MCF 10A (cell line): ENCODE data around the gene TMEM52B. TPM values are rescaled to one million over a fixed set of nuclear protein-coding genes. Genes with fewer than 3 reads are reported as not detected.
A peak's percentile ranks its signal among the peaks of the same experiment; 100 is the strongest.

ENCODE experiments used
- BruUV-seq: library from RNA; stranded (reverse); fragments of 400-500 nt; replicated peaks from 2 replicates; lab custom pipeline; 2021; lab: Mats Ljungman, UMichigan
- CTCF ChIA-PET: fragments of 300-600 bp; sonication (Branson Sonifier 250); formaldehyde crosslinking; extraction: SDS; loops from one replicate; lab custom pipeline; 2021; ENCODE audit warnings: antibody characterized with exemption, inconsistent platforms; lab: Yijun Ruan, JAX
- POLR2A ChIA-PET: fragments of 300-600, 350-650 bp; sonication (Branson Sonifier 250); formaldehyde crosslinking; extraction: SDS; loops from one replicate; lab custom pipeline; 2020; ENCODE audit warnings: antibody characterized with exemption, inconsistent platforms; lab: Yijun Ruan, JAX
- DNase-seq: peaks from one replicate; pipeline ENCODE4 v3.0.0-alpha.2; 2018; ENCODE audit not compliant: unreplicated experiment
- H3K27ac Mint-ChIP-seq: one replicate; pipeline ENCODE4 v1.8.0; 2022; ENCODE audit warnings: mild to moderate bottlenecking, low read depth, mixed read lengths; ENCODE audit not compliant: unreplicated experiment
- H3K27me3 Mint-ChIP-seq: one replicate; pipeline ENCODE4 v1.8.0; 2022; ENCODE audit warnings: mixed read lengths; ENCODE audit not compliant: insufficient read depth, unreplicated experiment
- H3K36me3 Mint-ChIP-seq: one replicate; pipeline ENCODE4 v1.8.0; 2022; ENCODE audit warnings: mild to moderate bottlenecking, moderate library complexity, mixed read lengths; ENCODE audit not compliant: insufficient read depth, unreplicated experiment
- H3K4me1 Mint-ChIP-seq: one replicate; pipeline ENCODE4 v1.8.0; 2022; ENCODE audit warnings: mixed read lengths; ENCODE audit not compliant: insufficient read depth, unreplicated experiment
- H3K4me3 Mint-ChIP-seq: one replicate; pipeline ENCODE4 v1.8.0; 2022; ENCODE audit warnings: mild to moderate bottlenecking, moderate library complexity, mixed read lengths; ENCODE audit not compliant: unreplicated experiment
- H3K9me3 Mint-ChIP-seq: one replicate; pipeline ENCODE4 v1.8.0; 2022; ENCODE audit warnings: mixed read lengths; ENCODE audit not compliant: unreplicated experiment
- CTCF ChIP-seq: fragments of 200-600 bp; IDR thresholded peaks from one replicate; pipeline ENCODE4 v1.8.0; 2022; ENCODE audit warnings: antibody characterized with exemption, mild to moderate bottlenecking; ENCODE audit not compliant: unreplicated experiment
- intact Hi-C: fragments of 100-400 bp; cut with micrococcal nuclease; formaldehyde crosslinking; loops from 2 replicates; pipeline ENCODE4 v1.14.1; 2022
- total RNA-seq: library from RNA; stranded (reverse); gene quantifications from 2 replicates; pipeline ENCODE4 v1.2.3, GENCODE V29; 2022

TMEM52B gene
- total RNA-seq, 1 experiment from 2014 or later, result not detected

DNA sequence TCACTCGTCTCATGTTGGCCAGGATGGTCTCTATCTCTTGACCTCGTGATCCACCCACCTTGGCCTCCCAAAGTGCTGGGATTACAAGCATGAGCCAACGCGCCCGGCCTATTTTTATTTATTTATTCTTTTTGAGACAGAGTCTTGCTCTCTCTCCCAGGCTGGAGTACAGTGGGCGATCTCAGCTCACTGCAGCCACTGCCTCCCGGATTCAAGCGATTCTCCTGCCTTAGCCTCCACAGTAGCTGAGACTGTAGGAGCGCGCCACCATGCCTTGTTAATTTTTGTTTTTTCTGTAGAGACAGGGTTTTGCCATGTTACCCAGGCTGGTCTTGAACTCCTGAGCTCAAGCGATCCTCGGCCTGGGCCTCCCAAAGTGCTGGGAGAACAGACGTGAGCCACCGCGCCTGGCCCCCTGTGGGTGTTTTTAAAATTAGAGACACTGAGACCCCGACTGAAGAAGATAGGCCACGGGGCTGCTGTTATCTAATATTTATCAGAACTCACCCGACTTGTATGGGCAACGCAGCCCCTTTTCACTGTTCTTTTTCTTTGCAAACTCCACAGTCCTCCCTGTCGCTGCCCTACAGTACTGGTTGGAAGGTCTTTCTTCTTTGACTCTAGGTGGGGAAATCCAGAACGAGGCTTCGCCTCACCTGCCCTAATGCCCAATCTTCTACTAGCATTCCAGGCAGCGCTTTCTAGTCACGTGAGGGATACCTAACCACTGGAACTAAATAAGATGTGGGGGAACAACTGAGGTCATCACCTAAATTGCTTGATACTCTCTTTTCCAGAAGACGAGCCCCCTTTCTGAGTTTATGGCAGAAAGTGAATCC, 32.5 kb downstream of the TMEM52B start:
- POLR2A ChIA-PET, result interaction anchor here (1.3 to 5.0 kb wide), 5 partner anchors 20 to 344 kb away, joined by 3 to 38 read pairs (median 4); no protein-coding TSS in a partner anchor
- no peak for DNase-seq

DNA sequence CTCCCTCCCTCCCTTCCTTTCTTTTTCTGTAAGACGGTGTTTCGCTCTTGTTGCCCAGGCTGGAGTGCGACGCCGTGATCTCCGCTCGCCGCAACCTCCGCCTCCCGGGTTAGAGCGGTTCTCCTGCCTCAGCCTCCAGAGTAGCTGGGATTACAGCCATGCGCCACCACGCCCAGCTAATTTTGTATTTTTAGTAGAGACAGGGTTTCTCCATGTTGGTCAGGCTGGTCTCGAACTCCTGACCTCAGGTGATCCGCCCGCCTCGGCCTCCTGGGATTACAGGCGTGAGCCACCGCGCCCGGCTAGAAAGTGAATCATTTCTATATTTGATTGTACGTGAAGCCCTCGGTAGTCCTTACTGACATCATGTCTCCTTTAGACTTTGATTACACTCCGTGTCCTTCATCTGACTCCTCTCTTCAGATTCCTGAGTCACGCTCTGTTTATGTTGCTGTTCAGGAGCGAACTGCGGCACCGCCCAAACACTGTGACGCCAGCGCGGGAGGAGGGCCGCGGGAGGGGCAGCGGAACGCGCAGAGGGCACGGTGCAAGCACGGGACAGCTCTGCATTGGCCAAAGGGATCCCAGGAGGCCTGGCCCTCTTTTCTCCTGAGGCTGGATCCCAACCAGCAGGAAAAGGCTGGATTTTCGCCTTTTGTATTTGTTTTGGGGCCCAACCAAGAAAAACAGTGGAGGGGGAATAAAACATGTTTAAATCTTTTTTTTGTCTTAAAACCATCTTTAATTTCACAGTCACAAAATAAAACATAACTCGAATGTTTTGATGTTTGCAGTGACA, 33.3 kb downstream of the TMEM52B start:
- intact Hi-C loops, result loop anchor here (5.0 to 10.0 kb wide), 3 partner anchors 187 to 505 kb away; partner anchors contain the start of gene CLEC2B
- H3K36me3 Mint-ChIP-seq, result peaks cover 7% of the 10 kb centered on the region
- DNase-seq, result peak; percentile 98

More for the DNA sequence above, 32.5 kb downstream of the TMEM52B start:
- no TSS peak for BruUV-seq
- H3K27ac Mint-ChIP-seq, result peak overlapping the region; percentile 99
- H3K4me1 Mint-ChIP-seq, result peaks cover 21% of the 10 kb centered on the region
- H3K36me3 Mint-ChIP-seq, result peaks cover 7% of the 10 kb centered on the region
- CTCF ChIA-PET, result interaction anchor here (0.9 to 1.3 kb wide), 3 partner anchors 16 to 50 kb away, joined by 3 to 6 read pairs (median 4); no protein-coding TSS in a partner anchor
- no peak for TF ChIP-seq CTCF
- no peaks in the 10 kb centered on the region for H3K27me3 Mint-ChIP-seq
- H3K9me3 Mint-ChIP-seq, result no peaks in the 10 kb centered on the region
- intact Hi-C loops, result loop anchor here (5.0 to 10.0 kb wide), 3 partner anchors 187 to 506 kb away; partner anchors contain the start of gene CLEC2B
- peak overlapping the region; percentile 88 for H3K4me3 Mint-ChIP-seq

DNA sequence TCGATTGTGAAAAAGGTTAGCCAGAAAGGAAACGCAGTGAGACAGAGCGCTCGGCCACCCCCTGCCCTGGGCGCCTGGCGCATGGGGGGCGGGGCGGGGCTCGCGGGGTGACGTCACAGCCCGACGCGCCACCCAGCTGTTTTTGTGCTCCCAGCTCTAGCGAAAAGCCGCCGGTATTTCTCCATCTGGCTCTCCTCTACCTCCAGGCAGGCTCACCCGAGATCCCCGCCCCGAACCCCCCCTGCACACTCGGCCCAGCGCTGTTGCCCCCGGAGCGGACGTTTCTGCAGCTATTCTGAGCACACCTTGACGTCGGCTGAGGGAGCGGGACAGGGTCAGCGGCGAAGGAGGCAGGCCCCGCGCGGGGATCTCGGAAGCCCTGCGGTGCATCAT, 33.9 kb downstream of the TMEM52B start, which contains the start of gene GABARAPL1:
TSS of gene GABARAPL1 (plus strand) at position 139 of the 393 bp plus-strand sequence. CDS start at position 392, 253 bp downstream.
- no peaks in the 10 kb centered on the region for H3K27me3 Mint-ChIP-seq
- intact Hi-C loops, result loop anchor here (5.0 to 10.0 kb wide), 3 partner anchors 188 to 505 kb away; partner anchors contain the start of gene CLEC2B
- peaks cover 21% of the 10 kb centered on the region for H3K4me1 Mint-ChIP-seq
- ChIA-PET CTCF (interaction anchor here (0.7 to 1.2 kb wide), 2 partner anchors 23 to 178 kb away, joined by 3 read pairs; no protein-coding TSS in a partner anchor), POLR2A (interaction anchor here (0.7 to 5.0 kb wide), 25 partner anchors 7 to 562 kb away, joined by 3 to 38 read pairs (median 4); partner anchors contain the start of genes KLRC1 and YBX3)
- peak; percentile 79 for DNase-seq
- H3K9me3 Mint-ChIP-seq, result no peaks in the 10 kb centered on the region
- H3K27ac Mint-ChIP-seq, result peak within 1 kb of the TSS; percentile 99
- no TSS peak for BruUV-seq
- peak within 1 kb of the TSS; percentile 88 for H3K4me3 Mint-ChIP-seq
- TF ChIP-seq CTCF, result no peak
- peaks cover 12% of the 10 kb centered on the region for H3K36me3 Mint-ChIP-seq

More for the DNA sequence above, 33.3 kb downstream of the TMEM52B start:
- Mint-ChIP-seq H3K4me3 (peak overlapping the region; percentile 88), H3K27ac (peak overlapping the region; percentile 99), H3K4me1 (peaks cover 21% of the 10 kb centered on the region), H3K27me3 (no peaks in the 10 kb centered on the region), H3K9me3 (no peaks in the 10 kb centered on the region)
- ChIA-PET CTCF (interaction anchor here (0.7 kb wide), 1 partner anchor 178 kb away, joined by 3 read pairs; no protein-coding TSS in a partner anchor), POLR2A (interaction anchor here (0.7 to 5.0 kb wide), 22 partner anchors 10 to 561 kb away, joined by 3 to 38 read pairs (median 4); partner anchors contain the start of genes KLRC1 and YBX3)
- TSS peak; percentile 78 for BruUV-seq
- no peak for TF ChIP-seq CTCF
